Stomach (tissue), 9 donors: Measurements from ENCODE around the gene C1D. TPM values are rescaled to one million over a fixed set of nuclear protein-coding genes. Genes with fewer than 3 reads are reported as not detected.

ENCODE experiments used
- DNase-seq, 2 donors: peaks; one replicate each; pipeline versions ENCODE4 v3.0.0 to v3.0.0-alpha.2; 2013 to 2019
- H3K27ac ChIP-seq, 5 donors: fragments of 200-600 bp in 4 of 5; sonication (generic) in 4 of 5; one replicate each; pipeline ENCODE4 v1.5.1; 2013 to 2019; ENCODE audit warnings: mild to moderate bottlenecking in 1 of 5, moderate library complexity in 1 of 5
- H3K27me3 ChIP-seq, 3 donors: fragments of 200-600 bp; sonication (generic); one replicate each; pipeline ENCODE4 v1.5.1; 2017 to 2019; ENCODE audit warnings: mixed run types in 1 of 3
- H3K36me3 ChIP-seq, 4 donors: fragments of 200-600 bp; sonication (generic); 1 replicate in 3 of 4; 2 replicates in 1 of 4; pipeline ENCODE4 v1.5.1; 2016 to 2019
- H3K4me1 ChIP-seq, 4 donors: fragments of 200-600 bp; sonication (generic); one replicate each; pipeline ENCODE4 v1.5.1; 2016 to 2019
- H3K4me3 ChIP-seq, 4 donors: fragments of 200-600 bp; sonication (generic) in 3 of 4; one replicate each; pipeline ENCODE4 v1.5.1; 2016 to 2019; ENCODE audit warnings: mild to moderate bottlenecking in 1 of 4
- H3K9me3 ChIP-seq, 4 donors: fragments of 200-600 bp; sonication (generic); one replicate each; pipeline ENCODE4 v1.5.1; 2016 to 2019
- CTCF ChIP-seq, 7 experiments: fragments of 450-650 bp in 4 of 7; fragments of 200-600 bp in 3 of 7; sonication (generic) in 3 of 7; IDR thresholded peaks; one replicate each; pipeline ENCODE4 v1.5.1; 2016 to 2019; ENCODE audit warnings: antibody characterized with exemption in 7 of 7, control low read depth in 2 of 7, mild to moderate bottlenecking in 1 of 7
- EP300 ChIP-seq: sonication (generic); formaldehyde crosslinking; IDR thresholded peaks from one replicate; pipeline ENCODE4 v1.6.1; 2017; ENCODE audit warnings: antibody characterized with exemption
- POLR2A ChIP-seq, 4 donors: fragments of 450-650 bp; IDR thresholded peaks; one replicate each; pipeline ENCODE4 v1.6.1; 2016; ENCODE audit warnings: antibody characterized with exemption in 4 of 4, control low read depth in 2 of 4, mild to moderate bottlenecking in 1 of 4, moderate library complexity in 1 of 4
- POLR2AphosphoS5 ChIP-seq, 3 donors: sonication (generic); formaldehyde crosslinking; IDR thresholded peaks; one replicate each; pipeline ENCODE4 v1.6.1; 2016; ENCODE audit warnings: antibody characterized with exemption in 3 of 3
- WGBS, 5 donors: extraction: QIAGEN DNeasy Blood & Tissue Kit in 3 of 5; methylation state at CpG; one replicate each; pipeline versions ENCODE4 v1.1.5 to v1.1.7; 2013 to 2018; 5-methylcytosine and 5-hydroxymethylcytosine counted together
- intact Hi-C: fragments of 100-400 bp; cut with DNase I; formaldehyde crosslinking; loops from one replicate; pipeline ENCODE4 v1.15.1; 2023; ENCODE audit warnings: low total_unique reads
- polyA plus RNA-seq, 3 donors: library from polyadenylated mRNA; stranded (reverse); fragments of 200-250 nt; gene quantifications; one replicate each; pipeline ENCODE4 v1.2.3, GENCODE V29; 2013
- total RNA-seq, 5 donors: library from RNA; depleted of rRNA; stranded (reverse); fragments of >200 nt; gene quantifications; one replicate each; pipeline versions ENCODE4 v1.1.0 to v1.2.3, GENCODE V29; 2014 to 2016
- donor health status: healthy with polysubstance abuse.
- donor health status: Bipolar disorder and iron deficiency.
- donor health status: healthy.

The C1D gene
- total and polyA plus RNA-seq, 8 donors, result 3.2 to 101 (median 29.5) TPM

- TF ChIP-seq POLR2A (IDR thresholded peaks at IDR 0.05), result no peak
- no peak for TF ChIP-seq POLR2AphosphoS5 (IDR thresholded peaks at IDR 0.05)
- TF ChIP-seq EP300, result no peak
- TF ChIP-seq CTCF (IDR thresholded peaks at IDR 0.05), result no peak
- peaks cover 0 to 22% (median 6%) of the 10 kb centered on the region in 4 donors for H3K36me3 ChIP-seq
- 15 to 25% (median 19%) methylated on average over 1 of the region's 1 CpG for WGBS, 5 donors
- H3K4me1 ChIP-seq, result peaks cover 0 to 10% (median 3%) of the 10 kb centered on the region in 4 donors
- H3K4me3 ChIP-seq, result no peak overlapping the region
- no peaks in the 10 kb centered on the region for H3K9me3 ChIP-seq
- peak overlapping the region in 1 of 5 donors; percentile 4 for H3K27ac ChIP-seq
- no peak for DNase-seq
- no peaks in the 10 kb centered on the region for H3K27me3 ChIP-seq
- intact Hi-C loops, result no loop called here
Observed at GRCh38 chr2:68039317-68039716, 23.5 kb downstream of the C1D start.

- Histone ChIP-seq H3K9me3 (no peaks in the 10 kb centered on the region), H3K27me3 (no peaks in the 10 kb centered on the region), H3K36me3 (no peaks in the 10 kb centered on the region), H3K4me3 (no peak overlapping the region), H3K27ac (no peak overlapping the region), H3K4me1 (peaks cover 0 to 10% (median 2%) of the 10 kb centered on the region in 4 donors)
- intact Hi-C loops, result no loop called here
- TF ChIP-seq POLR2AphosphoS5 (IDR thresholded peaks at IDR 0.05) (no peak), CTCF (IDR thresholded peaks at IDR 0.05) (no peak), POLR2A (IDR thresholded peaks at IDR 0.05) (no peak), EP300 (no peak)
- 56 to 74% (median 67%) methylated on average over 6 of the region's 6 CpGs for WGBS, 5 donors
- DNase-seq, result no peak
Observed at GRCh38 chr2:68032702-68033101, 30.1 kb downstream of the C1D start.

- no peaks in the 10 kb centered on the region for H3K9me3 ChIP-seq
- H3K4me1 ChIP-seq, result peaks cover 0 to 10% (median 2%) of the 10 kb centered on the region in 4 donors
- H3K27ac ChIP-seq, result no peak overlapping the region
- intact Hi-C loops, result no loop called here
- H3K4me3 ChIP-seq, result no peak overlapping the region
- no peaks in the 10 kb centered on the region for H3K27me3 ChIP-seq
- DNase-seq, result peak in 1 of 2 donors; percentile 88
- TF ChIP-seq POLR2A (IDR thresholded peaks at IDR 0.05) (no peak), CTCF (IDR thresholded peaks at IDR 0.05) (peak in 5 of 7 experiments; percentile 38 to 67 (median 62)), EP300 (no peak)
- H3K36me3 ChIP-seq, result no peaks in the 10 kb centered on the region
- WGBS, 5 donors, result 35 to 47% (median 46%) methylated on average over 2 of the region's 2 CpGs
Observed at GRCh38 chr2:68031542-68032160, 31.2 kb downstream of the C1D start.

- intact Hi-C loops, result no loop called here
- TF ChIP-seq CTCF (IDR thresholded peaks at IDR 0.05) (no peak), POLR2AphosphoS5 (IDR thresholded peaks at IDR 0.05) (no peak), EP300 (no peak), POLR2A (IDR thresholded peaks at IDR 0.05) (no peak)
- no peak for DNase-seq
- Histone ChIP-seq H3K27ac (no peak overlapping the region), H3K36me3 (no peaks in the 10 kb centered on the region), H3K4me3 (no peak overlapping the region), H3K9me3 (no peaks in the 10 kb centered on the region), H3K4me1 (peaks cover 0 to 10% (median 2%) of the 10 kb centered on the region in 4 donors), H3K27me3 (no peaks in the 10 kb centered on the region)
Observed at GRCh38 chr2:68031043-68031442, 31.8 kb downstream of the C1D start.
